Measurements from ENCODE around the gene ABLIM2. TPM values are rescaled to one million over a fixed set of nuclear protein-coding genes. Genes with fewer than 3 reads are reported as not detected.

Gene ABLIM2
- total RNA-seq, 1 experiment from 2014 or later, result 6.1 TPM

GRCh38 chr4:8028368-8028767 lies 130.2 kb downstream of the ABLIM2 start:
- BruUV-seq (replicated peaks), result no TSS peak
- Histone ChIP-seq H3K27me3 (ENCODE audit: insufficient read depth, low read length) (no peaks in the 10 kb centered on the region), H3K36me3 (ENCODE audit: control insufficient read depth in 1 of 2, insufficient read depth in 2 of 2, low read length in 2 of 2) (no peaks in the 10 kb centered on the region), H3K4me3 (replicated peaks in 1 of 2; ENCODE audit: low read depth in 1 of 2, low read length in 2 of 2) (no peak overlapping the region), H3K9me2 (ENCODE audit: insufficient read depth) (no peaks in the 10 kb centered on the region), H3K9me3 (ENCODE audit: control insufficient read depth in 1 of 2, insufficient read depth in 1 of 2, low read depth in 1 of 2, low read length in 2 of 2) (no peaks in the 10 kb centered on the region), H4K20me1 (ENCODE audit: insufficient read depth) (no peaks in the 10 kb centered on the region), H3K9ac (ENCODE audit: low read length) (no peak overlapping the region), H3K79me2 (ENCODE audit: insufficient read depth, low read length) (no peaks in the 10 kb centered on the region), H2AFZ (ENCODE audit: low read depth, low read length, poor library complexity, severe bottlenecking) (no peak overlapping the region), H3K4me1 (ENCODE audit: control insufficient read depth in 1 of 2, insufficient read depth in 2 of 2, low read length in 2 of 2) (peaks cover 0 to 8% of the 10 kb centered on the region in 2 experiments; a peak in 3 of 4 replicates), H3K4me2 (ENCODE audit: low read length) (no peak overlapping the region), H3K27ac (ENCODE audit: low read depth, low read length) (no peak overlapping the region)
- POLR2A ChIA-PET, result no interaction called here
- RAD21 ChIA-PET (ENCODE audit: low non-redundant PET in 1 of 2, low total read pairs in 2 of 2, uncharacterized antibody in 2 of 2, unreplicated experiment in 2 of 2), result no interaction called here
- DNase-seq (ENCODE audit: low read depth, low spot score) (no peak), ATAC-seq (no peak)
- intact Hi-C loops (cut with micrococcal nuclease), result no loop called here
- no peak for TF ChIP-seq YY1 (IDR thresholded peaks at IDR 0.05; ENCODE audit: extremely low read depth, insufficient replicate concordance, low read depth, low read length)
- CTCF ChIA-PET, result no interaction called here

DNA sequence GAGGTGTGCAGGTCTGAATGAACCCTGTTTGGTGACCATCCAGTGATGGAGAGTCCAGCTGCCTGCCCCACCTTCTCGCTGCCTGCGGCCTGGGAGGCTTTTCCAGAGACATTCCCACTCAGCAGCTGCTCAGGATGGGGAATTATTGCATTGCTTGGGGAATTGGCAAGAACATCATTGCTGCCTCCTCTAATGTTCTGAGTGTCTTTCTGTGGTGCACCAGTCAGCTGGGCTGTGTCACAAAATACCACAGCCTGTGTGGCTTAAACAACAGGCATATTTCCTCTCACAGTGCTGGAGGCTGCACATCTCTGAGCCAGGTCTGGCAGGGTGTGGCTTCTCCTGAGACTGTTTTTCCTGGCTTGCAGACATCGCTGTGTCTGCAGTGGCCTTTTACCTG lies 132.2 kb downstream of the ABLIM2 start:
- DNase-seq (ENCODE audit: low read depth, low spot score) (no peak), ATAC-seq (no peak)
- Histone ChIP-seq H3K9me3 (ENCODE audit: control insufficient read depth in 1 of 2, insufficient read depth in 1 of 2, low read depth in 1 of 2, low read length in 2 of 2) (no peaks in the 10 kb centered on the region), H3K4me3 (replicated peaks in 1 of 2; ENCODE audit: low read depth in 1 of 2, low read length in 2 of 2) (no peak overlapping the region), H2AFZ (ENCODE audit: low read depth, low read length, poor library complexity, severe bottlenecking) (no peak overlapping the region), H3K27me3 (ENCODE audit: insufficient read depth, low read length) (no peaks in the 10 kb centered on the region), H3K27ac (ENCODE audit: low read depth, low read length) (no peak overlapping the region), H3K4me2 (ENCODE audit: low read length) (no peak overlapping the region), H3K4me1 (ENCODE audit: control insufficient read depth in 1 of 2, insufficient read depth in 2 of 2, low read length in 2 of 2) (peaks cover 0 to 11% of the 10 kb centered on the region in 2 experiments; a peak in 3 of 4 replicates), H3K79me2 (ENCODE audit: insufficient read depth, low read length) (no peaks in the 10 kb centered on the region), H3K36me3 (ENCODE audit: control insufficient read depth in 1 of 2, insufficient read depth in 2 of 2, low read length in 2 of 2) (no peaks in the 10 kb centered on the region), H4K20me1 (ENCODE audit: insufficient read depth) (no peaks in the 10 kb centered on the region), H3K9me2 (ENCODE audit: insufficient read depth) (no peaks in the 10 kb centered on the region), H3K9ac (ENCODE audit: low read length) (no peak overlapping the region)
- intact Hi-C loops (cut with micrococcal nuclease), result no loop called here
- TF ChIP-seq SRF (IDR thresholded peaks at IDR 0.05; ENCODE audit: low read depth), result no peak
- TF ChIP-seq, protein P1, sequence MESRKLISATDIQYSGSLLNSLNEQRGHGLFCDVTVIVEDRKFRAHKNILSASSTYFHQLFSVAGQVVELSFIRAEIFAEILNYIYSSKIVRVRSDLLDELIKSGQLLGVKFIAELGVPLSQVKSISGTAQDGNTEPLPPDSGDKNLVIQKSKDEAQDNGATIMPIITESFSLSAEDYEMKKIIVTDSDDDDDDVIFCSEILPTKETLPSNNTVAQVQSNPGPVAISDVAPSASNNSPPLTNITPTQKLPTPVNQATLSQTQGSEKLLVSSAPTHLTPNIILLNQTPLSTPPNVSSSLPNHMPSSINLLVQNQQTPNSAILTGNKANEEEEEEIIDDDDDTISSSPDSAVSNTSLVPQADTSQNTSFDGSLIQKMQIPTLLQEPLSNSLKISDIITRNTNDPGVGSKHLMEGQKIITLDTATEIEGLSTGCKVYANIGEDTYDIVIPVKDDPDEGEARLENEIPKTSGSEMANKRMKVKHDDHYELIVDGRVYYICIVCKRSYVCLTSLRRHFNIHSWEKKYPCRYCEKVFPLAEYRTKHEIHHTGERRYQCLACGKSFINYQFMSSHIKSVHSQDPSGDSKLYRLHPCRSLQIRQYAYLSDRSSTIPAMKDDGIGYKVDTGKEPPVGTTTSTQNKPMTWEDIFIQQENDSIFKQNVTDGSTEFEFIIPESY (IDR thresholded peaks at IDR 0.05; ENCODE audit: extremely low read depth, insufficient replicate concordance, low read length), result no peak
- no peak for TF ChIP-seq EGR1 (IDR thresholded peaks at IDR 0.05; ENCODE audit: low read depth)
- no peak for TF ChIP-seq RAD21 (IDR thresholded peaks at IDR 0.05; ENCODE audit: low read depth)
- no peak for TF ChIP-seq ELF1 (IDR thresholded peaks at IDR 0.05; ENCODE audit: borderline replicate concordance, low read depth)
- TF ChIP-seq CEBPB (IDR thresholded peaks at IDR 0.05; ENCODE audit: low read depth), result no peak
- no peak for TF ChIP-seq EZH2phosphoT487 (IDR thresholded peaks at IDR 0.05; ENCODE audit: borderline replicate concordance)
- TF ChIP-seq SIN3A (IDR thresholded peaks at IDR 0.05; ENCODE audit: low read depth), result no peak
- no peak for TF ChIP-seq REST (IDR thresholded peaks at IDR 0.05; ENCODE audit: low read depth)
- no peak for TF ChIP-seq TCF7L2 (IDR thresholded peaks at IDR 0.05; ENCODE audit: borderline replicate concordance, extremely low read depth, insufficient read depth, insufficient read length)
- TF ChIP-seq, protein P2, sequence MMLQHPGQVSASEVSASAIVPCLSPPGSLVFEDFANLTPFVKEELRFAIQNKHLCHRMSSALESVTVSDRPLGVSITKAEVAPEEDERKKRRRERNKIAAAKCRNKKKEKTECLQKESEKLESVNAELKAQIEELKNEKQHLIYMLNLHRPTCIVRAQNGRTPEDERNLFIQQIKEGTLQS (IDR thresholded peaks at IDR 0.05), result no peak
- no peak for TF ChIP-seq POLR2AphosphoS5 (IDR thresholded peaks at IDR 0.05; ENCODE audit: low read depth, low read length)
- no peak for TF ChIP-seq FOSL1 (IDR thresholded peaks at IDR 0.05; ENCODE audit: low read depth)
- TF ChIP-seq ZNF274 (IDR thresholded peaks at IDR 0.05; ENCODE audit: low read depth, low read length), result no peak
- TF ChIP-seq ZFX (IDR thresholded peaks at IDR 0.05), result no peak
- TF ChIP-seq CBX3 (IDR thresholded peaks at IDR 0.05; ENCODE audit: low read depth), result no peak
- ChIA-PET CTCF (no interaction called here), POLR2A (no interaction called here), RAD21 (ENCODE audit: low non-redundant PET in 1 of 2, low total read pairs in 2 of 2, uncharacterized antibody in 2 of 2, unreplicated experiment in 2 of 2) (no interaction called here)
- BruUV-seq (replicated peaks), result no TSS peak
